Fibroblast of lung (primary cell): ENCODE results near the gene ACADS. TPM values are rescaled to one million over a fixed set of nuclear protein-coding genes. Genes with fewer than 3 reads are reported as not detected.

Experiments
- DNase-seq, 2 donors: peaks; one replicate each; pipeline versions ENCODE4 v3.0.0 to v3.0.0-alpha.2; 2010; ENCODE audit warnings: low read depth in 2 of 2
- H2AFZ ChIP-seq: 2 replicates; pipeline ENCODE4 v1.5.1; 2012; ENCODE audit warnings: low read length, control low read depth, inconsistent platforms
- H3K27ac ChIP-seq: 2 replicates; pipeline ENCODE4 v1.5.1; 2011; ENCODE audit warnings: low read length, control low read depth; ENCODE audit not compliant: insufficient read depth
- H3K27me3 ChIP-seq: 2 replicates; pipeline ENCODE4 v1.5.1; 2011; ENCODE audit warnings: mild to moderate bottlenecking, low read length; ENCODE audit not compliant: control insufficient read depth, insufficient read depth
- H3K36me3 ChIP-seq: 2 replicates; pipeline ENCODE4 v1.5.1; 2011; ENCODE audit warnings: low read length; ENCODE audit not compliant: control insufficient read depth, insufficient read depth
- H3K4me1 ChIP-seq: 2 replicates; pipeline ENCODE4 v1.5.1; 2011; ENCODE audit warnings: low read length; ENCODE audit not compliant: control insufficient read depth, insufficient read depth; ENCODE audit errors: extremely low read depth
- H3K4me2 ChIP-seq: 2 replicates; pipeline ENCODE4 v1.5.1; 2011; ENCODE audit warnings: low read length, control low read depth; ENCODE audit not compliant: insufficient read depth; ENCODE audit errors: extremely low read depth
- H3K4me3 ChIP-seq, 4 experiments: fragments of 200-600 bp in 1 of 4; sonication (generic) in 1 of 4; replicated peaks in 1 of 4; 2 replicates each; pipeline ENCODE4 v1.5.1; 2011 to 2016; ENCODE audit warnings: low read length in 4 of 4, low read depth in 3 of 4, mild to moderate bottlenecking in 3 of 4, control low read depth in 2 of 4, inconsistent platforms in 1 of 4, mixed read lengths in 1 of 4; ENCODE audit not compliant: insufficient read depth in 1 of 4; ENCODE audit errors: control extremely low read depth in 1 of 4
- H3K79me2 ChIP-seq: 2 replicates; pipeline ENCODE4 v1.5.1; 2012; ENCODE audit warnings: mild to moderate bottlenecking, low read length, inconsistent platforms; ENCODE audit not compliant: control insufficient read depth, insufficient read depth
- H3K9ac ChIP-seq: 2 replicates; pipeline ENCODE4 v1.5.1; 2011; ENCODE audit warnings: mild to moderate bottlenecking, low read length, control low read depth; ENCODE audit not compliant: insufficient read depth
- H3K9me3 ChIP-seq: 2 replicates; pipeline ENCODE4 v1.5.1; 2012; ENCODE audit warnings: low read depth, low read length; ENCODE audit not compliant: control insufficient read depth, insufficient read depth
- H4K20me1 ChIP-seq: 2 replicates; pipeline ENCODE4 v1.5.1; 2011; ENCODE audit warnings: low read length; ENCODE audit not compliant: control insufficient read depth, insufficient read depth; ENCODE audit errors: extremely low read depth
- EZH2 ChIP-seq: IDR thresholded peaks from 2 replicates; pipeline ENCODE4 v1.5.1; 2012; ENCODE audit warnings: low read length, control low read depth, mild to moderate bottlenecking; ENCODE audit errors: missing control alignments
- polyA plus RNA-seq, 2 donors: library from polyadenylated mRNA; depleted of rRNA in 1 of 2; stranded (reverse) in 1 of 2; unstranded in 1 of 2; fragments of >200 nt; gene quantifications; 2 replicates each; pipeline ENCODE4 v1.2.1, GENCODE V29; 2011 to 2012; ENCODE audit warnings: missing spikeins in 1 of 2
- total RNA-seq: library from RNA; depleted of rRNA; stranded (reverse); fragments of >200 nt; gene quantifications from 2 replicates; pipeline ENCODE4 v1.2.1, GENCODE V29; 2014
- TF ChIP-seq, protein P1 (sequence below), 2 donors: IDR thresholded peaks in 1 of 2; conservative IDR thresholded peaks in 1 of 2; 1 replicate in 1 of 2; 2 replicates in 1 of 2; pipeline ENCODE4 v1.5.1; 2011 to 2012; ENCODE audit warnings: low read length in 2 of 2, control low read depth in 1 of 2, inconsistent platforms in 1 of 2, low read depth in 1 of 2, mild to moderate bottlenecking in 1 of 2

ACADS gene
- total and polyA plus RNA-seq, 2 donors (not counting 1 experiment from before 2014, with no cell fraction given) = 4.5 to 15.9 TPM

DNA sequence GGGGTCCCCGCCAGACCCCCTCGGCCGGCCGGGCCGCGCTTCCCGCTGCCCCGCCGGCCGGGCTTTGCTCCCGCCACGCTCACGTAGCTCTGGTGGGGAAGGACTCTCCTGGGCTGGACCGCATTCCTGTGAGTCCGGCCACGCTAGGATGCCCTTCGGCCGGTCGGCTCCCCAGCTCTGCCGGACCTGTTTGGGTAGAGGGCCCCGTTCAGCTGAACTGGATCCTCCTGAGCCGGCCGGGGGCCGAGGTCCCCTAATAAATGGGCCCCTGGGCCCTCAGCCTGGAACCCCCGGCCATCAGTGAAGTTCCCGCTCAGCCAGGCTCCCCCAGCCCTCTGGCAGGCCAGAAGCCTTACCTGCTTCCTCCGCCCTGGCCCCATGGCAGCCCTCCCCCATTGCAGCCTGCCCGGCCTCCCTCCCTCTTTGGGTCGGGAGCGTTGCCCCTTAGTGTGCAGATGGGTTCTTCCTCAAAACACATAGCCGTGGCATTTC lies 14.8 kb upstream of the ACADS start:
- peaks cover 19% of the 10 kb centered on the region for H3K79me2 ChIP-seq
- peak overlapping the region; percentile 17 for H2AFZ ChIP-seq
- TF ChIP-seq, protein P1, sequence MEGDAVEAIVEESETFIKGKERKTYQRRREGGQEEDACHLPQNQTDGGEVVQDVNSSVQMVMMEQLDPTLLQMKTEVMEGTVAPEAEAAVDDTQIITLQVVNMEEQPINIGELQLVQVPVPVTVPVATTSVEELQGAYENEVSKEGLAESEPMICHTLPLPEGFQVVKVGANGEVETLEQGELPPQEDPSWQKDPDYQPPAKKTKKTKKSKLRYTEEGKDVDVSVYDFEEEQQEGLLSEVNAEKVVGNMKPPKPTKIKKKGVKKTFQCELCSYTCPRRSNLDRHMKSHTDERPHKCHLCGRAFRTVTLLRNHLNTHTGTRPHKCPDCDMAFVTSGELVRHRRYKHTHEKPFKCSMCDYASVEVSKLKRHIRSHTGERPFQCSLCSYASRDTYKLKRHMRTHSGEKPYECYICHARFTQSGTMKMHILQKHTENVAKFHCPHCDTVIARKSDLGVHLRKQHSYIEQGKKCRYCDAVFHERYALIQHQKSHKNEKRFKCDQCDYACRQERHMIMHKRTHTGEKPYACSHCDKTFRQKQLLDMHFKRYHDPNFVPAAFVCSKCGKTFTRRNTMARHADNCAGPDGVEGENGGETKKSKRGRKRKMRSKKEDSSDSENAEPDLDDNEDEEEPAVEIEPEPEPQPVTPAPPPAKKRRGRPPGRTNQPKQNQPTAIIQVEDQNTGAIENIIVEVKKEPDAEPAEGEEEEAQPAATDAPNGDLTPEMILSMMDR (conservative IDR thresholded peaks at IDR 0.05 in 1 of 2, IDR thresholded peaks at IDR 0.05 in 1 of 2; ENCODE audit: low read depth in 1 of 2, low read length in 2 of 2) = no peak
- no peak for TF ChIP-seq EZH2
- H3K27me3 ChIP-seq = no peaks in the 10 kb centered on the region
- H3K4me1 ChIP-seq = peaks cover 11% of the 10 kb centered on the region
- H3K36me3 ChIP-seq = peaks cover 4% of the 10 kb centered on the region
- no peaks in the 10 kb centered on the region for H4K20me1 ChIP-seq
- peak overlapping the region; percentile 82 for H3K9ac ChIP-seq
- peak overlapping the region; percentile 95 for H3K4me2 ChIP-seq
- H3K27ac ChIP-seq = peak overlapping the region; percentile 76
- H3K4me3 ChIP-seq = peak overlapping the region; percentile 70 to 92 (median 80)
- peak in 1 of 2 donors; percentile 11 for DNase-seq
- H3K9me3 ChIP-seq = no peaks in the 10 kb centered on the region

DNA sequence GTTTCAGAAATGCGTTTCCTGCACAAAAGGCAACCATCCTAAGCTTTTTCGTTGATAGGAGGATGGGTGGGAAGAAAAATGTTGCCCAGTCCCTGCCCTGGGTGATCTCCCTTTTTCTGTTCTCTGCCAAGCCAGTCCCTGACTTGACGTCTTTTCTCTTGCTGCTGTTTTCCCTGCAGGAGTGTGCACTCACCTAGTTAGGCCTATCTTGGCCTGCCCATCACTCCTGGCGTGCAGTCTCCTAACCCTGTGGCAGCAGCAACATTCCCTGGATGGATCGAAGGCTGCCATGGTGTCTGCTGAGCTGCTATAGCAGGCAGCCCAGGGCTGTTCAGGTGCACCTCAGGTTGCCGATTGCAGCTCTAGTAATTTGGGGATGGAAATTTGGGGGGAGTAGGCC lies 14.2 kb upstream of the ACADS start:
- no peak for TF ChIP-seq EZH2
- TF ChIP-seq, protein P1 (conservative IDR thresholded peaks at IDR 0.05 in 1 of 2, IDR thresholded peaks at IDR 0.05 in 1 of 2; ENCODE audit: low read depth in 1 of 2, low read length in 2 of 2) = no peak
- H3K4me3 ChIP-seq = peak overlapping the region; percentile 70 to 92 (median 80)
- no peak overlapping the region for H2AFZ ChIP-seq
- H3K9me3 ChIP-seq = no peaks in the 10 kb centered on the region
- no peak for DNase-seq
- no peak overlapping the region for H3K9ac ChIP-seq
- no peaks in the 10 kb centered on the region for H3K27me3 ChIP-seq
- H3K36me3 ChIP-seq = peaks cover 5% of the 10 kb centered on the region
- H3K4me2 ChIP-seq = peak overlapping the region; percentile 95
- peaks cover 11% of the 10 kb centered on the region for H3K4me1 ChIP-seq
- no peak overlapping the region for H3K27ac ChIP-seq
- H3K79me2 ChIP-seq = peaks cover 19% of the 10 kb centered on the region
- no peaks in the 10 kb centered on the region for H4K20me1 ChIP-seq

DNA sequence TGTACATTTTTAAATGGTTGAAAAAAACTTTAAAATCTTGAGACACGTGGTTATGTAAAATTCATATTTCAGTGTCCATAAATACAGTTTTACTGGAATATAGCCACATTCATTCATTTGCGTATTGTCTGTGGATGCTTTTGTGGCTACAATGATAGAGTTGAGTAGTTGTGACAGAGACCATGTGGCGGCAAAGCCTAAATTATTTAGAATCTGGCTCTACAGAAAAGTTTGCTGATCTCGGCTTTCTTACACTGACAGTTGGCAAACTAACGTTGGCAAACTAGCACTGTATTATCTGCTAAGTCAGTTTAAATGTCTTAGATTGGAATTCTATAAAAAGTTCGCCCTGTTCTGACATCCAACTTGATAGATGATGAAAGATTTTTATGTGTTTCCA lies 13.0 kb upstream of the ACADS start:
- Histone ChIP-seq H3K27ac (no peak overlapping the region), H3K36me3 (peaks cover 5% of the 10 kb centered on the region), H3K4me1 (peaks cover 11% of the 10 kb centered on the region), H3K79me2 (peaks cover 19% of the 10 kb centered on the region), H4K20me1 (no peaks in the 10 kb centered on the region), H2AFZ (no peak overlapping the region), H3K27me3 (no peaks in the 10 kb centered on the region), H3K4me2 (peak overlapping the region; percentile 95), H3K9ac (no peak overlapping the region), H3K9me3 (no peaks in the 10 kb centered on the region), H3K4me3 (no peak overlapping the region)
- no peak for DNase-seq
- TF ChIP-seq, protein P1 (conservative IDR thresholded peaks at IDR 0.05 in 1 of 2, IDR thresholded peaks at IDR 0.05 in 1 of 2; ENCODE audit: low read depth in 1 of 2, low read length in 2 of 2) = no peak
- no peak for TF ChIP-seq EZH2
